ENCODE measurements around the gene DLGAP4. TPM values are rescaled to one million over a fixed set of nuclear protein-coding genes. Genes with fewer than 3 reads are reported as not detected.

Gene DLGAP4, protein sequence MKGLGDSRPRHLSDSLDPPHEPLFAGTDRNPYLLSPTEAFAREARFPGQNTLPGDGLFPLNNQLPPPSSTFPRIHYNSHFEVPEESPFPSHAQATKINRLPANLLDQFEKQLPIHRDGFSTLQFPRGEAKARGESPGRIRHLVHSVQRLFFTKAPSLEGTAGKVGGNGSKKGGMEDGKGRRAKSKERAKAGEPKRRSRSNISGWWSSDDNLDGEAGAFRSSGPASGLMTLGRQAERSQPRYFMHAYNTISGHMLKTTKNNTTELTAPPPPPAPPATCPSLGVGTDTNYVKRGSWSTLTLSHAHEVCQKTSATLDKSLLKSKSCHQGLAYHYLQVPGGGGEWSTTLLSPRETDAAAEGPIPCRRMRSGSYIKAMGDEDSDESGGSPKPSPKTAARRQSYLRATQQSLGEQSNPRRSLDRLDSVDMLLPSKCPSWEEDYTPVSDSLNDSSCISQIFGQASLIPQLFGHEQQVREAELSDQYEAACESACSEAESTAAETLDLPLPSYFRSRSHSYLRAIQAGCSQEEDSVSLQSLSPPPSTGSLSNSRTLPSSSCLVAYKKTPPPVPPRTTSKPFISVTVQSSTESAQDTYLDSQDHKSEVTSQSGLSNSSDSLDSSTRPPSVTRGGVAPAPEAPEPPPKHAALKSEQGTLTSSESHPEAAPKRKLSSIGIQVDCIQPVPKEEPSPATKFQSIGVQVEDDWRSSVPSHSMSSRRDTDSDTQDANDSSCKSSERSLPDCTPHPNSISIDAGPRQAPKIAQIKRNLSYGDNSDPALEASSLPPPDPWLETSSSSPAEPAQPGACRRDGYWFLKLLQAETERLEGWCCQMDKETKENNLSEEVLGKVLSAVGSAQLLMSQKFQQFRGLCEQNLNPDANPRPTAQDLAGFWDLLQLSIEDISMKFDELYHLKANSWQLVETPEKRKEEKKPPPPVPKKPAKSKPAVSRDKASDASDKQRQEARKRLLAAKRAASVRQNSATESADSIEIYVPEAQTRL
- total RNA-seq, result 10 to 100 TPM; 45.8 to 64.3 TPM
- long read RNA-seq, partial matches to known transcripts, result 4 of 16 reads
- long read RNA-seq, other reads (novel, unspliced or antisense), result 10 of 16 reads

DNA sequence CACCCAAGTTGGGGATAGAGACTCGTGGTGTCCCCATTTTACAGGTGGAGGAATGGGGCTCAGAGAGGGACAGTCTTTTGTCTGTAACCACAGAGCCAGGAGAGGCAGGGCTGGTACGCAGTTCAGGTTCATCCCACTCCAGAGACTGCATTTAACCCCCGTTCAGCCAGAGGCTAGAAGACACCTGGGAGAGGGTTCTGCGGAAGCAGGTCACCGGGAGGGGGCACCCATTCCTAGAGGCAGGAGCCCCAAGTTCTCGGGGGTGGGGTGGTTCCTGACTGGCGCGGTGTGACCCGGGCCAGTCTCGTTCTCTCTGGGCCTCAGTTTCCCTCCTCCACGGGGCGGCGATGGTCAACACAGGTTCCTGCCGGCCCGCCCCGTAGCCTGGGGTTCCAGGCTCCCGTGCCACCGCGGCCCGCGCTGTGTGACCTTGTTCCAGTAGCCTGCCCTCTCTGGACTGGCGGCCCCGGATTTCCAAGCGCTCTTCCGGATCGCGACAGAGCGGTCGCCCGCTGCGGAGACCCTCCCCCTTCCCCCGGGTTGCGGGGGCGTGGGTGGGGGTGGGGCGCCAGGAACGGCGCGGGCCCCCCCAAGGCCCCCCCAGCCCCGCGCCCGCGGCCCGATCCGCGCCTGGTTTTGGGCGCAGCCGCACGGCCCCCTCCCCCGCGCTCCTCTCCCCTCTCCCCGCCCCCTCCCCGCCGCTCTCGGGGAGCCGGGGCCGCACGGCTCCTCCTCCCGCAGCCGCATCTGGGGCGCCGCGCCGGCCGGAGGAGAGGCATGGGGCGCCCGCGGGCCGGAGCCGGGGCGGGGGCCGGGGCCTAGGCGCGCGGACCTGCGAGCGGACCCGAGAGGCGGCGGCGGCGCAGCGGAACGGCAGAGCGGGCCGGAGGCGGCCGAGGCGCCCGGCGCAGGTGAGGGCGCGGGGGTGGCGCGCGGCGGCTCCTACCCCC is at the start of gene DLGAP4:
DLGAP4 (plus strand) TSS at position 738 of the 950 bp plus-strand sequence. CDS start 125,379 bp downstream, outside the sequence.
- DNase-seq (no peak), ATAC-seq (peak in 1 of 2 donors; percentile 28)
- intact Hi-C loops (cut with DNase I), result no loop called here

DNA sequence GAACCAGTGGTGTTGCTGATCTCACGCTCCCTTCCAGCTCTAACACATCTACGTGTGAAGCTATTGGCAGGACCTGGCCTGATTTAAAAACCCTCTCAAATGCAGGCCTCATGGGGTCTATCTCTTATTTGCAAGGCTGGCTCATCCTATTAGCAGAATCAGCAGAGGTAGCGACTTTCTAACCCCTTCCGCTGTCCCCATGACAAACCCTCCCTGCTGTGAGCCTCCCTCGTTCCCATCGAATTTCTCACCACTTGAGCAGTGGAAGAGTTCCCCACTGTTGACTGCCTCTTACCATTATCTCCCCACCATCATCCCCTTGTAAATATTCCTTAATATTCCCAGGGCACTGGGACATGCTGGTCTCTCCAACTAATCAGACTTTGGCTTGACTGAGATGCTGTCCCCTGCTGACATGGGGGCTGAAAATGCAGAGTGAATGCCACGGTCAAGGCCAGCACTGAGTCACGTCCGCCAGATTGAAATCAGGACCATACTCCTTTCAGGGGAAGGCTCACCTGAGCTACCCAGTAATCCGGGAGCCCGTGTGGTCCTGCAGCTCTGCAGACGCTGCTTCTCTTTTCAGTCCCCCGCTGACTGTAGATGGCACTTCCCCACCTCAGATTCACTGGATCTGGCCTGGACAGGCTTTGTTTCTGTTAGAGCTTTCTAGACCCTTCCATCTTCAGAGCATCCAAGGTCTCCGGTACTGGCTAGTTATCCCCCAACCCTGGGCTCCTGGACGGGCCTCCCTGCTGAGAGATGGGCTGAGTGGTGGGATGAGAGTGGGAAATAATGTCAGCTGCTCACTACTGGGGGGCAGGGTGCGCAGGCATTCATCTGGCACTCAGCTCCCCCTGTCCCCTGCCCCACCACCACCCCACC is 46.7 kb upstream of the DLGAP4 start:
- intact Hi-C loops (cut with DNase I), result no loop called here
- ATAC-seq (no peak), DNase-seq (no peak)

DNA sequence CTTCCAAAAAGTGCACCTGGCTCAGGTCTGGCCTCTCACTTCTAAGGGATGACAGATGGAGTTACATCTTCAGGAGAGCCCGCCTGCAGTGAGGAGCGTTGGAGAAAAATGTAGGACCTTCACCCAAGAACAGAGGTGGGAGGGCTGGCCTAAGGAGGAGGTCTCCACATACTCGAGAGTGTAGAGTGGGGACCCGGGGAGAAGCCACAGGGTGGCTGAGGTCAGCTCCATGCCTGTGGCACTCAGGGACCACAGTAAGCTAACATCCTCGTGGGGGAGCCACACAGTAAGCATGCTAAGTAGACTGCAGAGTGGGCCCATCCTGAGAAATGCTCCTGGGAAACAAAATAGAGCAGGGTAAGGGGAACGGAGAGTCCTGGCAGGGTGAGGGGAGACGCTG is 45.8 kb upstream of the DLGAP4 start:
- DNase-seq (no peak), ATAC-seq (no peak)
- intact Hi-C loops (cut with DNase I), result no loop called here

DNA sequence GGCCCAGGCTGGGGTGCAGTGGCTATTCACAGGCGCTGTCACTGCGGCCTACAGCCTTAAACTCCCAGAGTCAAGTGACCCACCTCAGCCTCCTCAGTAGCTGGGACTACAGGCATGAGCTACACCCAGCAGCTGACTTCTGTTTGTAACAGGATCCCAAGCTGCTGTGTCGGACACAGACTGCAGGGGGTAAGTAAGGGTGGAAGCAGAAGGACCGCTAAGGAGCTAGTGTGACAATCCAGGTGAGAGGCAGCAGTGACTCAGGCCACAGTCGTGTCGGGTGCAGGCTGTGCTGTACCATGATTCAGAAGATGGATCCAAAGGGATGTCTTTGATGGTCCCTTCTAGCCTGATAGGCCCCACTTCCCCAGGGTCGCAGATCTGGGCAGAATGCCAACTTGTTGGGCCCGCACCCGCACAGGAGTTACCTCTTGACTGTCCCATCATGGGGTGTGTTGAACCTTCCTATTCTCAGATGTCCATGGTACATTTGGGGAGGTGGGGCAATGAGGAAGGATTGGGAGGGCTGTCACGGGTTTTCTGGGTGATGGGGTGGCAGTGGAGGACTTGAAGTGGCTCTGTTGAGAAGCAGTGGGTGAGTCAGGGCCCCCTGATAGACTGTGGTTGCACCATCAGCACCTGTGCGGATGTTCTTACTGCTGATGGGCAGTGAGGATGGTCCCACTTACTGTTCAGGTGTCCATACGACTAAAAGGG is 44.6 kb upstream of the DLGAP4 start:
- ATAC-seq, result no peak
- intact Hi-C loops (cut with DNase I), result no loop called here

DNA sequence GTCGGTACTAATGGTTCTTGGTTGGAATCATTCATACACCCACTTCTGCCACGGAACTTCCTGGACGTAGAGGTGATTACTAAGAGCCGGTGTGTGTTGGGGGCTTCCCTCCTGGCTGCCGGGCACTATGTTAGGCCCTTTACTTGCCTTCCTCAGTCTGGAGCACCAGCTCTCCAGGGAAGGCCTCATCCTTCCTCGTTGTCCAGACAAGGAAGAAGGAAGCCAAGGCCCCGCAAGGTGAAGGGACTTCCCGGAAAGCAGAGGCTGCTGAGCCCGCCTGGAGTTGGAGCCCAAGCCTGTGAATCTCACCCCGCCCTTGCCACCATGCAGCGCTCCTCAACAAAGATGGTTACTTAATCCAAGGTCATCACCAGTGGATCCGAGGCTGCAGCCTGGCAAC is 43.7 kb upstream of the DLGAP4 start:
- intact Hi-C loops (cut with DNase I), result no loop called here
- DNase-seq (no peak), ATAC-seq (no peak)

More for the DNA sequence above, 44.6 kb upstream of the DLGAP4 start:
- no peak for DNase-seq

DNA sequence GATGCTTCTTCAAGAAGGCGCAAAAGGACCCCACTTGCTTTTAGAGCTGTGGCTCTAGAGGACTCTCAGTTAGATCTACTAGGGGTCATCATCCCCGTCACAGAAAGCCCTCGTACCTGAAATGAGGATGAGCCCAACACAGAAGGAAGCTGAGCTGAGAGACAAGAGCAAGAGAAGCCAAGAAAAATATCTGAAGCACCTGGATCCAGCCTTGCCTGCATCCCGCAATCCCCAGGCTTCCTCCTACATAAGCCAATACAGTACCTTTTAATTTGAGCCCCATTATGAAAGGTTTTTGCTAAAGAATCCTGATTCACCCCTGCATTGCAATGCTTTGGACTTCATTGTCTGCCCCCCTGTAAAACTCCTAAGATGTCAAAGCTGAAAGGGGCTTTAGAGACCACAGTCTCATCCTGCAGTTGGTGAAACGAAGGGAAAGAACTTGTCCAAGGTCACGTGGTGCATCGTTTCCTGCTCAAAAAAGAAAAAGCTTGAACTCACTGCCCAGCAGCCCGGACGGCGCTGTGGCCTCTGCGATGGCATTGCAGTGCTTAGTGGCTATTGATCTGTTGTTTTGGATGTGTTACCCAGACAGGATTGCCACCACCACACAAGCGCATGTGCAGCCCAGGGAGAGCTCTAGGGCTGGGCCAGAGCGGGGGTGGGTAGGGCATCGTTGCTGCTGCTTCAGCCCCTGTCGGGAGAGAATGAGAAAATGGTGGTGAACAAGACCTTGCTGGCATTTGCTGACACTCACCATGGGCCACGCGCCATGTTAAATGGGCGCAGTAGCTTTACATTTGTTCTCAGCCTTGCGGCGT is 41.5 kb upstream of the DLGAP4 start:
- intact Hi-C loops (cut with DNase I), result no loop called here
- ATAC-seq (no peak), DNase-seq (no peak)

DNA sequence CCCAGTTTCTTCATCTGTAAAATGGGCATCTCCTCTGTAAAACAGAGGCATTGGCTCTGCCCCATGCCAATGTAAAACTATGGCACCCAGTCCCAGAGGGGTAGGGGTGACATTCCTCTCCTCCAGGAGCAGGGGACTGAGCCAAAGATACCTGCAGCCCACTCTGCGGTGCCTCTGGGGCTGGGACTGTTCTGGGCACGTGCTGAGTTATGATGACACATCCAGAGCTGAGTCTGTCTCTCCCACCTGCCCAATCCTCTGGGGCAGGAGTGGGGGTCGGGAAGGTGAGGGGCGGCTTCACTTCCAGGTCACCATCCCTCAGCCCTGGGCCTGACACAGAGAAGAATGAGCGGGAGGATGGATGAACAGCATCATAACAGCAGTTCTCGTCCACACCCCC is 40.0 kb upstream of the DLGAP4 start:
- no peak for ATAC-seq
- intact Hi-C loops (cut with DNase I), result no loop called here
- no peak for DNase-seq

DNA sequence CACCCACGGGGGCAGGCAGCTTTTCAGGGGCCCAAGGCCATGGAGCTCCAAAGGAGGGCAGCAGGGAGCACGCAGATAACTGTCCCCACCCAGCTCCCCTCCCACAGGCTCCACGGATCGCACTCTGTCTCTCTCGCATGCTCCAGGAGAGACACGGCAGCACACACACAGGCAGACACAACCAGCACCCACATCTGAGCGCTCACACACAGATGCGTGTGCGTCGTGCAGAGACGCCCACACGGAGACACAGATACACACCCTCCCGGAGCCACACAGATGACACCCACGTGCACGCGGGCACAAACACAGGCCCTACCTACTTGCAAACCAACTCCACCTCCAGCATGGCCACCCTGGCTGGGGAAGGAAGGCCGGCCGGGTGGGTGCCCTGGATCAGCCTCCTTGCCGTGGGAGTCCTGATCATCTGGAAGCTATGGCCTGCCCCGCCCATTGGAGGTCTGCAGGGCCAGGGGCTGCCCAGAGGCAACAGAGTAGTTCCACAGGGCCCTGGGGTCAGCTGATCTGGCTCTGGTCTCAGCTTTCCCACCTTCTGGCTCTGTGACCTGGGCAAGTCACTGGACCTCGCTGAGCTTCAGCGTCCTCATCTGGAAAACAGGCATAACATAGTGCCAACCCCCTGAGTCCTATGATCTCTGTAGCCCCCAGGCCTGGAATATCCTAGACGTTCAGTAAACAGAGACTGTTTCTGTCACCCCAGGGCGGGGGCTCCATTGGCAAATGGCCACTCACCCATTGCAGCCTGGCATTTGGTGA is 38.3 kb upstream of the DLGAP4 start:
- DNase-seq (no peak), ATAC-seq (no peak)
- intact Hi-C loops (cut with DNase I), result no loop called here

DNA sequence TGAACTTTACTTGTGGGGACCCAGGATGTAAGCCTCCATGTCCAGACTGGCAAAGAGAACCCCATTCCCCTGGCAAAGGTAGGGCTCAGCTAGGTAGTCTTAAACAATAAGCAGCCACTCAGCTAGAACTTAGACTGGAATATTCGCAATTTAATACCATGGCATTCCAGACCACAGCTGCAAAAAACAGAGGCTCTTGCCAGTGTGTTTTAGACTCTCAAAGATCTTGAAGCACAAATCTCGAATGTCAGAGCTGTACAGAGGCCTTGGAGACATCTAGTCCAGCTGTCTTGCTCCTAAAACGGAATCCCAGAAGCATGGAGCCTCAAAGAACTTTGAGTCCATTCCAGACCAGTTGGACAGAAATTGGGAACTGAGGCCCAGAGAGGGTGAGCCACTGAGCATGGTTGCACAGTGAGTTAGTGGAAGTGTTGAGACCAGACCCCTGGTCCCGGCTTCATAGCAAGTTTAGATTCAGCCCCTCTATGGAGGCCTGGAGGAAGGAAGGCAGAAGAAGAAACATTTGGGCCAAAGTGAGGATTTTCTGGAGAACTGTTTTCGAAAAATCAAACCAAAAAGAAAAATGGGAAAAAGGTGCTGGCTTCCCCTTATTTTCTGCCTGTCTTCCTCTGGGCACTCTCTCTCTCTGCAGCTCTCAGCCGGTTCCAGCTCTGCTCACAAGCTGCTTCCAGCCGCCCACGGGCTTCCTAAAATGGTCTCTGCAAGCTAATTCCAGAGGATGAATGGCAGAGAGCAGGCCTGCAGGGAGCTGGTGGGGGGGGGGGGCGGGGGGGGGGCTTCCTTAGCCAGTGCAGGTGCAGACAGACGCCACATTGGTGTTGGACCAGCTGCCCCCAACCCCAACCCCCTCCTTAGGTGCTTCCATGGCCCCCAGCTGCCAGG is 37.4 kb upstream of the DLGAP4 start:
- ATAC-seq, result no peak
- intact Hi-C loops (cut with DNase I), result no loop called here
- no peak for DNase-seq

DNA sequence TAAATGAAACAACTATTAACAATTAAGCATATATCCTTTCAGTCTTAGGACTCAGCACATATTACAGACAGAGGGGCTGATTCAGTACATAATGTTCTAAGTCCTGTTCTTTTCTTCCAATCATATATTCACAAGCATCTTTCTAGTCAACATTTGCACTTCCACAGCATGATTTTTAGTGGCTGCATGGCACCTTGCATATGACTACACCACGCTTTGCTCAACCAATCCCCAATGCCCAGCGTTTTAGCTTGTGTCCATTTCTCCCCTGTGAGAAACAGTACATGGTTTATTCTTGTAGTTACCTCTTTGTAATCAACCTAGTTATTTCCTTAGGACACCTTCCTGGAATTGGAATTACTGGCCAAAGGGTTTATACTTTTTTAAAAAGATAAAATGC is 36.6 kb upstream of the DLGAP4 start:
- no peak for ATAC-seq
- intact Hi-C loops (cut with DNase I), result no loop called here
- DNase-seq, result no peak

DNA sequence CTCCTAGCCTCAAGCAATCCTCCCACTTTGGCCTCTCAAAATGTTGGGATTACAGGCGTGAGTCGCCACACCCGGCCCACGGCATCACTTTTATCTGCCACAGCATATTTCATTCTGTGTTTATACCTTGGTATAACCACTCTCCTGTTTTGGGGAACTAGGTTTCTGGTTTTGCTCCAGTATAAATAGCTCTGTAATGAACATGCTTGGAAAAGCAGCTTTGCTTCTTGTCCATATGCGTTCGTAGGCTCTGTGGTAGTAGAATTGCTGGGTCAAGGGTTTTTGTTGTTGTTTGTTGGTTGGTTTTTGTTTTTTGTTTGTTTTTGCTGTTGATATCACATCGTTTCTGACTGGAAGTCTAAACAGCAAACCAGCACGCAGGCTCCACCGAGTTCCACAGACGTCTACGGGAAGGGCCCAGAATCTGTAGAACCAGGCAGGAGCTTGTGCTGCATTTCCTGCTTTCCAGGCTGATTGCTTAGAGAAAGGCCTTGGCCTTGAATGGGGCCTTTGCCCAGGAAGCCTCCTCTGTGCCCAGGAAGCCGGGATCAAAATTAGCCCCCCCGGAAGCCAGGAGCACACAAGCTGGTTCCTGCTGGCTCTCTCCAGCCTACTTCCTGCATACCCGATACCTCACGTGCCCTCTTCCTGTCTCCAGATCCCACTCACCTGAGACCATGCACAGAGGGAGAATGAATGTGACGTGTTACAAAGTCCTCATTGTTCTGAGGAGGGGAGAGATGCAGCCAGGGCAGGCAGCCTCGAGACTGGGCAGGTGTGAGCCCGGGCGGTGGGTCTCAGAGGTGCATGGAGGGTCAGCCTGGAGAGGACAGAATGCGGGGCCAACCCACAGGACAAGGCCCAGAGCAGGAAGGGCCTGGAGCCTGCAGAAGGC is 35.1 kb upstream of the DLGAP4 start:
- intact Hi-C loops (cut with DNase I), result loop anchor here in 1 of 2 donors (5.0 kb wide), 1 partner anchor 176 kb away; no protein-coding TSS in a partner anchor
- DNase-seq, result no peak

DNA sequence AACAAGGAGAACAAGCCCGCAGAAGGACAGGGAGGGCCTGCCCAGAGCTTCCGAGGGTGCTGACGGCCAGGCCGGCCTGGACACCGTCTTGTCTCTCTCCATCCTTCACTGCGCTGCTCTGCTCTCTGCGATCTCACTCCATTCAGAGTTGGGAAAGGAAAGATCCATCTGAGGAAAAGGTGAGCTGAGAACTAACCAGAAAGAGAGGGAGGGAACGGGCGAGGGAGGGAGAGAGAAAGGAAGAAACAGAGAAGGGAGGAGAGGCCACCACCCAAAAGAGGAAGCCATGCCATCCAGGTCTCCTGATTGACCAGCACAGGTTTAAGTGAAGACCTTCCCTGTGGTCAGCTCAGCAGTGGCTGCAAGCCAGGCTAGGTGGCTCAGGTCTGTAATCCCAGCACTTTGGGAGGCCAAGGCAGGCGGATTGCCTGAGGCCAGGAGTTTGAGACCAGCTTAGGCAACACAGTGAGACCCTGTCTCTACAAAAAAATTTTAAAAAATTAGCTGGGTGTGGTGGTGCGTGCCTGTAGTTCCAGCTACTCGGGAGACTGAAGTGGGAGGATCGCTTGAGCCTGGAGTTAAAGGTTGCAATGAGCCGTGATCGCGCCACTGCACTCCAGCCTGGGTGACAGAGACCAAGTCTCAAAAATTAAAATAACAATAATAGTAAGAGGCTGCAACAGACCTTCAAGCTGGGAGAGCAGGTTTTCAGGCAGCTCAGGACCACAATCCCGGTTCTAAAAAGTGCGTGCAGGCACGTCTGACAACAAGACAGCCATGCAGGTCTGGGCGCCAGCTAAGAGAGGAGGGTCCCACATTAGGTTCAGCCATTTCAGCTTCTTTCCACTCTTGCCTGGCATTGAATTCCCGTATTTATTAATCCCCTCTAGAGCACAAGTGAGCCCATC is 34.2 kb upstream of the DLGAP4 start:
- ATAC-seq, result no peak
- DNase-seq, result no peak
- intact Hi-C loops (cut with DNase I), result loop anchor here in 1 of 2 donors (5.0 kb wide), 1 partner anchor 175 kb away; no protein-coding TSS in a partner anchor

More for the DNA sequence above, 35.1 kb upstream of the DLGAP4 start:
- ATAC-seq, result no peak
